GM19324 (cell line): ENCODE measurements around the gene PAMR1.
"Not testable (repeated sequence)": the region's sequence is repeated elsewhere in the genome, so short reads cannot be mapped to it uniquely, and the experiment has no call there.

Source experiments
- ATAC-seq: cut with Tn5 transposase; IDR thresholded peaks from one replicate; pipeline ENCODE4 v1.9.1; 2021; ENCODE audit warnings: mild to moderate bottlenecking, moderate library complexity; ENCODE audit not compliant: unreplicated experiment, low FRiP score

Gene PAMR1

DNA sequence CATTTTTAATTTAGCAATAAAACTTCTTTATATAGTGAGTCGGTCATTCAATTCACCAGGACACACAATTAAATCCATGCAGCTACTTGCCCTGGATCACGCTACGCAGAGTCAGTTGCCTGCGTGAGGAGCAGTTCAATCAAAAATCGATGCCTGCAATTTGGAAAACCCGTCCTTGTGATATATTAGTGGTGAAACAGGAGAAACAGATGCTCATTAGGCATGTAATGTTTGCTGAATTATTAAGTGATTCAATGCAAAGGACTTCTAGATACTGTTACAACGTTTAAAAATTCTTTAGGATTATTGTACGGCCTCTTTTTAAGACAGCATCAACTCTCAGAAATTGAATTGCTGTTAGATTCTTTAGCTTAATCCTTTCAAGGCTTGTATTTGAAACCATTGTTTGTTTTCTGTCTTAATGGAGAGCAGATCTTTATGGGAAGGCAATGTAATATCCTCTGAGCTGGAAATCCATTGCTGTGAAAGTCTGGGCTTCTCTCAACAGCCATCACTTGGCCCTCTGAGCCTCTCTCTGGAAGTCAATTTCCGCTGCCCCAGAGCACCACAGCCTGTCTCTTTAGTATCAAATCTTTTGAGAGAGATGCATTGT, 20.1 kb upstream of the PAMR1 start:
- ATAC-seq: no peak

DNA sequence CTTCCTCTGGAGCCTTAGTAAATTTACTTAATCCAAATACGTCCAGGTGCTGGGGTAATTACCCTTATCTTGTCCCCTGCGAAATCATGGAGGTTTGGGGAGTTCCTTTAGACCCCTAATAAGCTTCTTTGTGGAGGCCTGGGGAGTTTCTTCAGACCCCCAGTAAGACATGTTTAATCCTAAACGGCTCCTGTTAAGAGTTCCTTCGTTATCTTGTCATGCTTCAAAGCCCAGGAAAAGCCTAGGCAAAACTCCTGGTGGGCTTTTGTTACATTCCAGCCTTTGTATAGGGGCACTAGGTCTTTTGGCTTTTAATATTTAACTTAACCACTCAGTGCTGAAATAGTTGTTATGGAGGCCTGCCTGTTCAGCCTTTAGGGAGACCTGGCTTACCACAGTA, 18.1 kb upstream of the PAMR1 start:
- ATAC-seq: no peak

DNA sequence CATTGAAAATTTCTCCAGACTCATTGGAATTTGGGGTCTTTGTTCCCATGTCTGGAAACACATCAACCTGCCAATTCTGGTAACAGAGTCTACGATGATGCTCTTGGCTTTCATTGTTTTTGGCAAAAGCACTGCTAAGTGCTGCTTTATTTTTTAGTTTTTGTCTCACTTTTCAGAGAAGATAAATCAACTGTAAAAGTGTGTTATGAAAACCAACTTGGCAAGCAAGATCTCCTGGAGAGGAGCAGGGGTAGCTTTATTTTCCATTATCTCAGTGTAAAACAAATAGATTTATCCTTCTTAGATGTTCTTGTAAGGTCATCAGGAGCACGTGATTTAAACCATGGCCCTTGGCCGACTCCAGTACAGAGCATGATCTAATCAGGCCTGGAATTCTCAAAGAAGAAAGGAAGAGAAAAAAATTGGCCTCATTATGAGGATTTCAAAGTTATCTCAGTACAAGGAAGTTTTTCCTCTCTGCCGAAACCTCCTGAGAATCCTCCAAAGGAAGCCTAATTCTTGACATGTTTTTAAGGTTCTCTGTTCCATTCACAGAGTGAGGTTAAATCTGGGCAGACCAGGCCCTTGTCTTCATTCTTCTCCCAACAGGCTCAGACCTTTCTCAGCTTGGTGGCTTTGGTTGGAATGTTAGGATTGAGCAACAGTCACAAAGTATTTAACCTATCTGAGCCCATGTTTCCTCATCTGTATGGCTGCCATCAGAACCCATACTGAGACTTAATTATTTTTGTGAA, 16.4 kb upstream of the PAMR1 start:
- no peak for ATAC-seq

DNA sequence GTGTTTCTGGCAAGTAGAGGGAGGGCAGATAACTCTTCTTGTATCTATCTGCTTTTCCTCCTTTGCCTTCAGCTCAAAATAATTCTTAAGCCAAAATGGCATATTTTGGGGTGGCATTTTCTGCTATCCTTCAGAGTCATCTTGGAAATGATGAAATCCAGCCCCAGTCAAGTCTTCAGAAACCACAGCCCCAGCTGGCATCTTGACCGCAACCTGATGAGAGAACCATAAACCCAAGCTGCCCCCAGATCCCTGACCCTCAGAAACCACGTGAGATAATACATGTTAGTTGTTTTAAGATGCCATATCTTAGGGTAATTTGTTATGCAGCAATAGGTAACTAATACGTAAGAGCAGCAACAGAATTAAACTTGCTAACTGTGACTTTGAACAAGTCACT, 15.1 kb upstream of the PAMR1 start:
- ATAC-seq: no peak

DNA sequence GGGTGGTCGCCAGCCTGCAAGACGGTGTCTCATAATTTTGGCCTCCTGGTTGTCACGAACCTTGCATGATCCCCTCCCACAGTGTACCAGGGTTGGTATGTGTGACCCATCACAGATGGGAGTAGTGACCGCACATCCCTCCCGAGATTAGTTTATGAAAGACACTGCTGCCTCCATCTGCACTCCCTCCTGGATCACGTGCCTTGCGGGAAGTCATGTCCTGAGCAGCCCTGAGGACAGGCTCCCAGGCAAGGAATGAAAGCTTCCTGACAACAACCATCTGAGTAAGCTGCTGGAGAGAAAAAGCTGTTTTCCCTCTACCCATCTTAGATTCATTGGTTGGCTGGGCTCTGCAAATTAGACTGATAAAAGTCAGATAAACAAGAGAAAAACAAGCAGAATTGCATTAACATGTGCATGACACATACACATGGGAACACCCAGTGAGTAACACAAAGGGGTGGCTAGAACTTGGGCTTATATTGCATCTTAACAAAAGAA, 14.4 kb upstream of the PAMR1 start:
- no peak for ATAC-seq

DNA sequence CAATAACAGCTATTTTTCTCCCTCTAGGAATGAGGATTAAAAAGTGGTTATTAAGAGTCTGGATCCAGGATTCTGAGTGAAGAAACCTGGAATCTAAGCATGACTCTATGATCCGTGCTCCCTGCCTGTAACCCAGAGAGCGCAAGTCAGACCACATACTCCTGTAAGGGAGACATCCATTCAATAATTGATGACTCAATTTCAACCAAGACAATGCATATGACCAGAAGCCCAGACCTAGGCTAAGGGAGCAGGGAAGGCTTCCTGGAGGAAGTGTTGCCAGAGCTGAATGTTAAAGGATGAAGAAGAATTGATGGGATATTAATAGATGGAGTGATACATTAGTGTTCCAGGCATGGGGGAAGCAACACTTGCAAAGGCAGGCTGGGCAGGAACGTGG, 13.8 kb upstream of the PAMR1 start:
- no peak for ATAC-seq

DNA sequence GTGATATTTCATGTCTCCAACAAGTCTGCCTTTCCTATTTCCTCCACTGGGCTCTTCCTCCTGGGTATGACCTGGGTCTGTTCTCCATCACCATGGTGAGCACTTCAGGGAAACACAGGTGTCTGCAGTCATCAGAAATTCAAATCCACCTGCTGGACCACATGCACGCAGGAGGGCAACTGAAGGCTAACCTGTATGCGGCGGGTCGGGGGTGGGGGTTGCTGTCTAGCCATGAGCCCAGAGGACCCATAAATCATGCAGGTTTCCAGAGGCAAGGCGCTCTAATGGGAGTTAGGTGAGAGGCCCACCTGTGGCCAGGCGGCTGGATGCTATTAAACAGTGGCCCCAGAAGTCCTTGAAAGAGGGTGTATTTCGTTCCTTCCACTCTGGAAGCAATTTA, 11.1 kb upstream of the PAMR1 start:
- ATAC-seq: no peak

DNA sequence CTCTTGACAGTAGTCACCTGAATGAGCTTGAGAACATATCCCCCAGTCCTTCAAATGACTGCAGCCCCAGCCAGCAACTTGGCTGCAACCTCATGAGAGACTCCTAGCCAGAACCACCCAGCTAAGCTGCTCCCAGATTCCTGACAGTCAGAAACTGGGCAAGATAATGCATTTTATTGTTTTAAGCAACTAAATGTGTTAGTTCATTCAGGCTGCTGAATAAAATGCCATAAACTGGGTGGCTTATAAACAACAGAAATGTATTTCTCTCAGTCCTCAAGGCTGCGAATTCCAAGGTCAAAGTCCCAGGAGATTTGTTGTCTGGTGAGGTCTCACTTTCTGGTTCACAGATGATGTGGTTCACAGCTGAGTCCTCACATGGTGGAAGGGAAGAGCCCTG, 5.8 kb upstream of the PAMR1 start:
- ATAC-seq: no peak

DNA sequence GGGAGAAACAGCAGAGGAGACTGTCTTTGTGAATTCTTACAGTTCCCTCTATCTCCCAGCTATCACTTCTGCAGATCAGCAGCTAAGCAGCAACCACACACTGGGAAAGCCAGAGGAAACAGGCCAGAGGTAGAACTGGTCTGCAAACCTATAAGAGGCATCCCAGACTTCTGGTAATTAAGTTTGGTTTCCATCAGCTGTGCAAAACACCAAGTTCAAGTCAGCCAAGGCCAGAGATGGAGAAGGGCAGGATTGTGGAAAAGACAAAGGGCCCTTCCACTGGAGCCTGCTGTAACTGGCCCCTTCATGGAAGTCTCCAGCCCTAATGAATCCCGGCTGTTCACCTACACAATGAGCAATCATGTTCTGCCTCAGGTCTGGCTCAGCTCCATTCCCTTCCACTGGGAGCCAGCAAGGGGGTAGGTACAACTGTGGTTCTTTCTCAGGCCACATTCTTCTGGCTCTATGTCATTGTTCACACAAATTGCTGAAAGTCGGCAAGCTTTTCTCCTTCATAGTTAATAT, 4.6 kb upstream of the PAMR1 start:
- no peak for ATAC-seq

DNA sequence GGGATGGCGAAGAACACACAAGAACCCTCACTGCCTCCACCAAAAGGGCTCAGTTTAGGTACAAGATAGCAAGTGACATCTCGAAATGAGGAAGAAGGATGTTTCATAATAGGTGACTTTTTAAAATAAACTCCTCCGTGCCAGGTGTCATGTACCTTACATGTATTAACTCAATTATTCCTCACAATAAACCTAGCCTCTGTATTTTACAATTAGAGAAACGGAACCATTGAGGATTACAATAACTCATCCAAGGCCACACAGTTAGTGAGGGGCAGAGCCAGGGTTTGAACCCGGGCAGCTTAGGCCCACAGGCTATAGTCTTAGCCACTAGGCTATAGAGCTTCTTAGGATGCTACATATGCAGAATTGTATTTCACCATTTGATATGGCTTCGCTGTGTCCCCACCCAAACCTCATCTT, 965 bp upstream of the PAMR1 start:
- ATAC-seq: no peak

DNA sequence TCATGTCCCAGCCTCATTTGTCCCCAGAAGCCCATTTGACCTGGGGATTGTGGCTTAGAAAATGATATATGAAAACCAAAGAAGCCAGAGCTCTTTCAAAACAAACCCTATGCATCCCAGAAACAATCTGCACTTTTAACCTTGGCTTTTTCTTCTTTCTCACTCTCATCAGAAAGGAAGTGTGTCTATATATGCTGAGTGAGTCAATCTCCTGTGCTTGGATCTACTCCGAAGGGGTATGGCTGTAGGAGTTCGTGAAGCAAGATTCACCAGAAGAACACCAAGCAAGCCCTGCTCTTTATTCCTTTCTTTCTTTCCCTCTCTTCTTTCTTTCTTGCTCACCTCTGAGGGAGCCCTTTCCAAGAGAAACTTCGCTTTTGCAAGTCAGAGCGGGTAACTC, 636 bp downstream of the PAMR1 start:
- no peak for ATAC-seq

DNA sequence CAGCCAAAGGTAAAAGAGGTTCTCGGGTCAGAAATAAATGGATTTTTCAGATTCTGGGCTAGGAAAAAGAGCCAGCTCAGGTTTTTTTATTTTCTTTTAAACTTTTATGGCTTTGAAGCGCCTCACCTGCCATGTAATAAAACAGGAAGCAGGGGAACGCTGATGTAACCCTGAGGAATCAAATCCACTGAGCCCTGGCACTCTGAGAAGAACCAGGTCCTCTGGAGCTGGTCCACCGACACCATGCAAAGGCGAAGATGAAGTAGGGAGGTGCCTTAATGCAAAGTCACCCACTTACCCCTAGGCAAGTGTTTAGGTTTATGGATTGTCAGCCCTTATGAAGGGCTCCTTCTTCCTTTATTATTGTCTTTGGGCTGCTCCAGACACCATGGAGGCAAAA, 1.6 kb downstream of the PAMR1 start:
- no peak for ATAC-seq

DNA sequence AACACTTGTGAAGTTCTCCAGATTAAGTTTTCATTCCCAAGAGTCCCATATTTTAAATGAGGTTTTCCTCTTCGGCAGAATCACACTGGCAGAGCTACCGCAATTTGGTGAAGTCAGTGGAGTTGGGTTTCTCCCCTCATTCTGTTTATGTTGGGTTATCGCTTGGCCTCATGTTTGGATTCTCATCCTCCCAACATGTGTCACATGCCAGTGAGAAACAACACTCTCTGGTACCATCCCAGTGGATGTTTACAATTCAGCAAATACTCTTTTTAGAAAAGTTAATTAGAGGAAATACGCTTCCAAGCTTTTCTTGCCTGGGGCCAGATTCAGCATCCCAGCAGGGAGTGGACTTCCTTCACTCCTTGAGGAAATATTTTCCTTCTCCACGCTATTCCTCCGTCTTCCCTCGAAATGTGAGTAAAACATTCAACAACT, 2.1 kb downstream of the PAMR1 start:
- ATAC-seq: no peak

DNA sequence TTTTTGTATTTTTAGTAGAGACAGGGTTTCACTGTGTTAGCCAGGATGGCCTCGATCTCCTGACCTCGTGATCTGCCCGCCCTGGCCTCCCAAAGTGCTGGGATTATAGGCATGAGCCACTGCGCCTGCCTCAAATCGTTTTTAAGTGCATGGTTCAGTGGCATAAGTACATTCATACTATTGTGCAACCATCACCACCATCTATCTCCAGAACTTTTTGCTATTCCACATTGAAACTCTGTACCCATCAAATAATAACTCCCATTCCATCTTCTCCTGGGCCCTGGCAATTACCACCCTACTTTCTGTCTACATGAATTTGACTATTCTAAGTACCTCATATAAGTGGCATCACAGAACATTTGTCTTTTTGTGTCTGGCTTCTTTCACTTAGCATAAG, 3.3 kb downstream of the PAMR1 start:
- ATAC-seq: not testable (repeated sequence)

DNA sequence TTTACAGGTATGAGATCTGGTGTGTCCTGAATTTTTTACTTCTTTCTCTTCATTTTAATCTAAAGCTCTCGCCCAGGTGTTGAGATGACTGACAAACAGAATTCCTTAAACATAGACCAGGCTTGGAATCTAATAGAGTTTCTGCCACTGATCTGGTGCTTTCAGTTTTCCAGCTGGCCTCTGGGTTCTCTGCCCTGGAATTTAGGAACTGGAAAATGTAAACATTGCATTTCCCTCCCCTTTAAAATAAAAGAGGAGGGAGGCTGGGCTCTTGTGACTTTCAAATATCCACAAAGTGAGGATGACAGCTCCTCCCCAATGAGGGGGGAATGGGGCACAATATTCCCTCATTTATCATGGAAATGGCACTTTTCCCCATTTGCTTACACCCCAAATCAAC, 5.0 kb downstream of the PAMR1 start:
- no peak for ATAC-seq

DNA sequence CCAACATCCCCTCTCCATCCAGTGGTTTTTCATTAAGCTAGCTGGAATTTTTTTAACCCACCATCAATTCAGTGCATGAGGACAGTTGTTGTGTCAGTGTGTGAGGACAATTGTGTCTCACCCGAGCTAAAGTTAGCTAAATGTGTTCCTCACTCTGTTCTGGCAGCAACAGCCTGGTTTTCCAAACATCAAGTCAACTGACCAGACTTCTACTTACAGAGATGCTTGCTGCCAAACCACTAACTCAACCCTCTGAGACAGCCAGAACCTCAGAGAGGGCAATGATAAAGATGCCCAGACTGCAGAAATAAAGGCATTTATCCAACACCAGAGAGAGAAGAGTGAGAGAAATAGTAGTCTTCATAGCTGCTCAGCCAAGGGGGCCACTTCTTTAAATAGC, 6.7 kb downstream of the PAMR1 start:
- ATAC-seq: no peak

DNA sequence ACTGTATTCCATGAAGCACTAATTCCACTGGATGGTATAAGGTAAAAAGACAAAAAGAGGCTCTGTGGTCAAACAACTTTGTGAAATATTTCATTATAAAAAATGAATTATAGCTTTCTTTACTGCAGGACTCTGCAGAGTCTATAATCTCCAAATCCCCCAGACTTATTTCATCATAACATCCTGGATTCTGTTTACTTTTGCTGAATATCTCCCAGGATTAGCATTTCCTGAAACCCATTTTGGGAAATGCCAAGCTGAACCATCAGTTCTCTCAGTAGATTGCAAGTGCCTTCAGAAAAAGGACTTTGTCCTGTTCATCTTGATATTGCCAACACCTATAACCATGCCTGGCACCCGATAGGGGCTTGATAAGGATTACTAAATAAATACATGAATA, 7.9 kb downstream of the PAMR1 start:
- no peak for ATAC-seq

DNA sequence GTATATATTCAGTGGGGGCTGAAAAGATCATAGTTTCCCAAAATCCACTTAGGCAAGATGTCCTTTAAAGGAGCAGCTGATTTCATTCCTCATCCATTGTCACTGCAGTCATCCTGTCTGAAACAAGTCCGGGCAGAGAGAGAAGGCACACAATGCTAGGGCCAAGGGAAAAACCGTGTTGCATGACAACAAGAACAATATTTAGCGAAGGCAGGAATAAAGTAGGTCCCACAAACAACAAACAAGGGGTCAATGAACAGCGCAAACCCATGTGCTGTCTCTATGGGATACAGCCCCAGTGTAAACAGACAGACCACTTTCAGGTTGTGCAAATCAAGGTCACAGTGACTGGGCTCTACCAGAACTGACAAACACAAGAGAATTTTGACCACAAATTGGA, 9.0 kb downstream of the PAMR1 start:
- ATAC-seq: no peak

DNA sequence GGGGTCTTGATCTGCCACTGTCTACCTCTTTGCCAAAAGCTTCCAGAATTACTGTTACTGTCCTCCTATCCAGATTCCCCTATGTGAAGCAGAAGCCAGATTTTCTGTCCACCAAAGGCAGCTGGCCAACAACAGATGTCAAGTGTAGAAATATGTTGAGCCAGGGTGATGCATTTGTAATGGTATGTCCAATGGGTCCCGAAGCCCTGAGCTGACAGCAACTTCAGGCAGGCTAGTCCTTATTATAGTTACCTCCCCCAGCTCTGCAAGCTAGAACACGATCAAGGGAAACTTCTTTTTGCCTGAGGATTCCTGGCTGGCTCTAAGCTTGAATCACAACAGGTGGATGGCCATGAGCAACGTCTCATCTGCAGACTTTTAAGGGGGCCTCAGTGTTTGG, 10.2 kb downstream of the PAMR1 start:
- no peak for ATAC-seq

DNA sequence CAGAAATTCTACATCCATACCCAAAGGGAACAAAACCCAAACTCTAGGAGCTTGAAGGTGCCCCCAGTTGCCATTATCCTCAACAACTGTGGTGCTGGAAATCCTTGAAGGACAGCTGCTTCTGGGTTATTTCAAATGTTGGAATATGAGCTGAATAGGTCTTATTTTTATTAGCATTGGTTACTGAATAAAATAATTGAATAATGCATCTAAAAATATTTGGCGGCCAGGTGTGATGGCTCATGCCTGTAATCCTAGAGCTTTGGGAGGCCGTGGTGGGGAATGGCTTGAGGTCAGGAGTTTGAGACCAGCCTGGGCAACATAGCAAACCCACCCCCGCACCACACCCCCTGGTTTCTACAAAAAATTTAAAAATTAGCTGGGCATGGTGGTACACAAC, 10.9 kb downstream of the PAMR1 start:
- no peak for ATAC-seq

DNA sequence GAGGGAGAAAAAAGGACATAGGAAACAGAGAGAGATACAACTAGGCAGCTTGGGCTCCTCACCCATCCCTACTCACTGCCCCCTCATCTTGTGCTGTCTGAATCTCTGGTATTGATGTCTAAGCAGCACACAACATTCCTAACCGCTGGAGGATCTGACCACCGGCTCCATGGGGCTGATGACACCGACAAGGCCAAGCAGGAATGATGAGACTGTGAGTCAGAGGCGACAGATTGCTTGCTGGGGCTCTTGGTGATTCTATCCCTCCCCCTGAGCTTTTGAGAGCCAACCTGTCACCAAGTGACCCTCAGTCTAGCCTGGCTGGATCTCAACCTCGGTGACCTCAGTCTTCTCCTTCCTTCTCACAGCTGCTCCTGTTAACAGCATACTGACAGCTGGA, 13.8 kb downstream of the PAMR1 start:
- ATAC-seq: no peak

DNA sequence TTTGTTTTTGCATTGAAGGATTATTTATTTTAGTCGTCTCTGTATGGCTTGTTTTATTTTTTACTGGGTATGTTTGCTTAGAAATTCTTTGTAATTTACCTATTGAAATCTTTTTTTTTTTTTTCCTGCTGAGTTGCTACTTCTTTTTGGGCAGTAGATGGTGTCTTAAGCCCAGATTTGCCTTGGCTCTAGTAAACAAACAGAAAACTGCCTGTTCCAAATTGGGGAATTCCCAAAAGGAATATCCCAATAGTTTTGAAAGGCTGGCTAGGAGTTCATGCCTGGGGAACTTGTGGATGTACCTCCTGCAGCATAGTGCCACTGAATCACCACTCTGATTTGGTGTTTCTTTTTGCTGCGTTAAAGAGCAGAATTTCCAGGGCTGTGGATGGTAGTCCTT, 17.7 kb downstream of the PAMR1 start:
- no peak for ATAC-seq
